Stomach (tissue), 4 donors: ENCODE data around the gene PLEKHH1.

ENCODE experiments used
- CTCF ChIP-seq, 7 experiments: fragments of 450-650 bp in 4 of 7; fragments of 200-600 bp in 3 of 7; sonication (generic) in 3 of 7; IDR thresholded peaks; one replicate each; pipeline ENCODE4 v1.5.1; 2016 to 2019; ENCODE audit warnings: antibody characterized with exemption in 7 of 7, control low read depth in 2 of 7, mild to moderate bottlenecking in 1 of 7
- EP300 ChIP-seq: sonication (generic); formaldehyde crosslinking; IDR thresholded peaks from one replicate; pipeline ENCODE4 v1.6.1; 2017; ENCODE audit warnings: antibody characterized with exemption

DNA sequence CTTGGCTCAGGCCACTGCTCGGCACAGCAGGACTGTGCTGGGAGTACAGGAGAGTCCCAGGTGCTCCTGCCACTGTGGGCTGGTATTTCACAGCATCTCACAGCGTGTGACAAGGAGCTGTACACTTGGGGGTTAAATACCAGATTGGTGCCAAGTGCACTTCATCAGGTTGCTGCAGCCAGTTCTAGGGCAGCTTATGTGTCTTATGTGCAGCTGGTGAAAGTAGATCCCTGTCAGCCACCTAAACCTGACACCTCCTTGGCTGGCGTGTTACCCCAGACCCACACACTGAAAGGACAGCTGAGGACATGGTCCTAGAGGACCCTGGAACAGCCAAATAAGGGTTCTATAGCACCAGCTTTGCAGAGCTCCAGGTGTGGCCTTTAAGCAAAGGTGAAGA is 18.9 kb downstream of the PLEKHH1 start:
- TF ChIP-seq EP300 (no peak), CTCF (IDR thresholded peaks at IDR 0.05) (no peak)
